ENCODE measurements around the gene CNTNAP2. TPM values are rescaled to one million over a fixed set of nuclear protein-coding genes. Genes with fewer than 3 reads are reported as not detected.
"Not testable (repeated sequence)": the region's sequence is repeated elsewhere in the genome, so short reads cannot be mapped to it uniquely, and the experiment has no call there.

Gene CNTNAP2
- total RNA-seq, 2 donors from 2014 or later, result not detected

DNA sequence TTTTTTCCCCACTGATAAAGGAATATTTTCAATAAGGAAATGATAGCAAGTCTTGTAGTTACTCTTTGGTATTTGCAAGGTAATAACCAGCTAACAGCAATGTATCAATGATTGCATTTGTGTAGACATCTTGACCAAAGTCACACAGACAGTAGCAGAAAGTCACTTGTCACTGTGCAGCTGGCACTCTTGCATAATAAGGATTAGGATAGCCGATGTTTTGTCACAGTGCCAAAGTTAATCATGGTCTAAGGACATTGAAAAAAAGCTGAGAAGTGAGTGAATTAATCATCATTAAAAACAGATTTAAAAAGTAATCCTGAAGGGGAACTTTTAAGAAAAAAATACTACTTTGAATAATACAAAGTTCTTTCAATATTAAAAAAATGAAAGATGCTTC lies 1639.7 kb downstream of the CNTNAP2 start:
- no peaks in the 10 kb centered on the region for H3K4me1 Mint-ChIP-seq (ENCODE audit: low read depth in 2 of 2)
- H3K4me3 Mint-ChIP-seq, result no peak overlapping the region
- H3K27ac Mint-ChIP-seq, result no peak overlapping the region
- H3K36me3 Mint-ChIP-seq, result no peaks in the 10 kb centered on the region
- H3K27me3 Mint-ChIP-seq, result no peaks in the 10 kb centered on the region
- DNase-seq (ENCODE audit: low spot score) (no peak), ATAC-seq (no peak)
- H3K9me3 Mint-ChIP-seq, result peaks cover 3% of the 10 kb centered on the region

- Mint-ChIP-seq H3K4me1 (ENCODE audit: low read depth in 2 of 2) (no peaks in the 10 kb centered on the region), H3K4me3 (no peak overlapping the region), H3K9me3 (peaks cover 8% of the 10 kb centered on the region), H3K36me3 (no peaks in the 10 kb centered on the region), H3K27me3 (no peaks in the 10 kb centered on the region), H3K27ac (no peak overlapping the region)
- no peak for DNase-seq (ENCODE audit: low spot score)
- ATAC-seq, result no peak
Measured at GRCh38 chr7:147759327-147759943, 1642.8 kb downstream of the CNTNAP2 start.

DNA sequence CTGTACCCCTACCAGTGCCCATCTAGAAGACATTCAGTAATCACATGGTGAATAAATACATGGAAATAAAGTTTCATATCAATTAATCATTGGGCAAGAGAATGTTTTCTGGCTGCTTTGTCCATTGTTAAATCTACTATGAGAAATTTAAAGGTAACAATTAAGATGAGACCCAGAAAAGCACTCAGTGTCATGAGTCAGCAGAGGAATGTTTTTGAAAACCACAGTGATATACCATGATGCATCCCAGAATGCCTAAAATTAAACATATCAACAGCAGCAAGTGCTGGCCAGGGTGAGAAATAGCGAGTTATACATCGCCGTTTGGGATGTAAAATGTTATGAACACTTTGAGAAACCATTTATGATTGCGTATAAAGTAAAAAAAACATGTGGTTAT lies 1648.7 kb downstream of the CNTNAP2 start:
- Mint-ChIP-seq H3K4me3 (no peak overlapping the region), H3K4me1 (ENCODE audit: low read depth in 2 of 2) (no peaks in the 10 kb centered on the region), H3K9me3 (peaks cover 6% of the 10 kb centered on the region), H3K36me3 (no peaks in the 10 kb centered on the region), H3K27ac (no peak overlapping the region), H3K27me3 (no peaks in the 10 kb centered on the region)
- DNase-seq (ENCODE audit: low spot score) (no peak), ATAC-seq (no peak)

GRCh38 chr7:147771344-147771743 lies 1654.7 kb downstream of the CNTNAP2 start:
- ATAC-seq (no peak), DNase-seq (ENCODE audit: low spot score) (no peak)
- H3K9me3 Mint-ChIP-seq, result peaks cover 2% of the 10 kb centered on the region
- no peaks in the 10 kb centered on the region for H3K27me3 Mint-ChIP-seq
- H3K4me1 Mint-ChIP-seq (ENCODE audit: low read depth in 2 of 2), result no peaks in the 10 kb centered on the region
- H3K36me3 Mint-ChIP-seq, result no peaks in the 10 kb centered on the region
- H3K27ac Mint-ChIP-seq, result no peak overlapping the region
- no peak overlapping the region for H3K4me3 Mint-ChIP-seq

DNA sequence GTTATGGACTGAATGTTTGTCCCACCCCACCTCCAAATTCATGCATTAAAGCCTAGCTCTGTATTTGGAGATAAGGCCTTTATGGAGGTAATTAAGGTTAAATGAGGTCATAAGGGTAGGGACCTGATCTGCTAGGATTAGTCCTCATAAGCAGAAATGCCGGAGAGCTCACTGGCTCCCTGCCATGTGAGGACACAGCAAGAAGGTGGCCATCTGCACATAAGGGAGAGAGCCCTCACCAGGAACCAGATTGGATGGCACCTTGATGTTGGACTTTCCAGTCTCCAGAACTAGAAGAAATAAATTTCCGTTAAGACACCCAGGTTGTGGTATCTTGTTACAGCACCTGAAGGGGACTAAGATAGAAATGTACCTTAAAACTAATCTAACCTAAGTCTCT lies 1657.9 kb downstream of the CNTNAP2 start:
- Mint-ChIP-seq H3K4me3 (no peak overlapping the region), H3K4me1 (ENCODE audit: low read depth in 2 of 2) (no peaks in the 10 kb centered on the region), H3K27me3 (no peaks in the 10 kb centered on the region), H3K27ac (no peak overlapping the region), H3K9me3 (peaks cover 2% of the 10 kb centered on the region), H3K36me3 (no peaks in the 10 kb centered on the region)
- DNase-seq (ENCODE audit: low spot score) (no peak), ATAC-seq (no peak)

GRCh38 chr7:147775516-147776284 lies 1659.1 kb downstream of the CNTNAP2 start:
- no peaks in the 10 kb centered on the region for H3K27me3 Mint-ChIP-seq
- H3K9me3 Mint-ChIP-seq, result peaks cover 2% of the 10 kb centered on the region
- ATAC-seq (no peak), DNase-seq (ENCODE audit: low spot score) (no peak)
- no peak overlapping the region for H3K27ac Mint-ChIP-seq
- no peak overlapping the region for H3K4me3 Mint-ChIP-seq
- no peaks in the 10 kb centered on the region for H3K36me3 Mint-ChIP-seq
- no peaks in the 10 kb centered on the region for H3K4me1 Mint-ChIP-seq (ENCODE audit: low read depth in 2 of 2)

- DNase-seq (ENCODE audit: low spot score), result no peak
- Mint-ChIP-seq H3K27me3 (no peaks in the 10 kb centered on the region), H3K4me1 (ENCODE audit: low read depth in 2 of 2) (no peaks in the 10 kb centered on the region), H3K27ac (no peak overlapping the region), H3K36me3 (no peaks in the 10 kb centered on the region), H3K4me3 (no peak overlapping the region), H3K9me3 (peaks cover 2% of the 10 kb centered on the region)
- ATAC-seq, result no peak
Measured at GRCh38 chr7:147777309-147777708, 1660.7 kb downstream of the CNTNAP2 start.

GRCh38 chr7:147779949-147780348 lies 1663.3 kb downstream of the CNTNAP2 start:
- ATAC-seq, result no peak
- Mint-ChIP-seq H3K4me3 (no peak overlapping the region), H3K27me3 (no peaks in the 10 kb centered on the region)

GRCh38 chr7:147796581-147796980 lies 1680.0 kb downstream of the CNTNAP2 start:
- ATAC-seq (no peak), DNase-seq (ENCODE audit: low spot score) (no peak)
- H3K4me1 Mint-ChIP-seq (ENCODE audit: low read depth in 2 of 2), result no peaks in the 10 kb centered on the region
- no peaks in the 10 kb centered on the region for H3K27me3 Mint-ChIP-seq
- H3K27ac Mint-ChIP-seq, result no peak overlapping the region
- peaks cover 8% of the 10 kb centered on the region for H3K9me3 Mint-ChIP-seq
- H3K36me3 Mint-ChIP-seq, result no peaks in the 10 kb centered on the region
- no peak overlapping the region for H3K4me3 Mint-ChIP-seq

More at GRCh38 chr7:147779949-147780348, 1663.3 kb downstream of the CNTNAP2 start:
- DNase-seq (ENCODE audit: low spot score), result no peak
- H3K4me1 Mint-ChIP-seq (ENCODE audit: low read depth in 2 of 2), result no peaks in the 10 kb centered on the region
- no peaks in the 10 kb centered on the region for H3K36me3 Mint-ChIP-seq
- H3K9me3 Mint-ChIP-seq, result no peaks in the 10 kb centered on the region
- no peak overlapping the region for H3K27ac Mint-ChIP-seq

DNA sequence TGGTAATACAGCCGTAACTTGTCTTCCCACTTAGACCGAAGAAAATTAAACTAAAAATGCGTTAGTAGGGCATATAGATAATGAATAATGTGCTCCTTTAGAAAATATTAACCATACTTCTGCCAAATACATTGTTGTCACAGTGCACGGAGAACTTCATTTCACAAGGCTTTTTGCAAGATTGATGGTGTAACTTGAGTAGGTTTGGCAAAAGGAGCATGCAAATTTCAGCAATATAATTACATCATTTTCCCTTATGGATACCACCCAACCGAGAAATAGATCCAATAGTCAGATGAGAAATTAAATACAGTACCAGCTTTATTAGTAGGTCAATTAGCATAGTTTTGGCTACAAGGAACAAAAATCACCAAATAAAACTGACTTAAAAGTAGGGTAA lies 1681.4 kb downstream of the CNTNAP2 start:
- H3K27ac Mint-ChIP-seq, result no peak overlapping the region
- ATAC-seq (no peak), DNase-seq (ENCODE audit: low spot score) (no peak)
- no peaks in the 10 kb centered on the region for H3K36me3 Mint-ChIP-seq
- H3K9me3 Mint-ChIP-seq, result peaks cover 8% of the 10 kb centered on the region
- no peaks in the 10 kb centered on the region for H3K4me1 Mint-ChIP-seq (ENCODE audit: low read depth in 2 of 2)
- H3K27me3 Mint-ChIP-seq, result no peaks in the 10 kb centered on the region
- no peak overlapping the region for H3K4me3 Mint-ChIP-seq

DNA sequence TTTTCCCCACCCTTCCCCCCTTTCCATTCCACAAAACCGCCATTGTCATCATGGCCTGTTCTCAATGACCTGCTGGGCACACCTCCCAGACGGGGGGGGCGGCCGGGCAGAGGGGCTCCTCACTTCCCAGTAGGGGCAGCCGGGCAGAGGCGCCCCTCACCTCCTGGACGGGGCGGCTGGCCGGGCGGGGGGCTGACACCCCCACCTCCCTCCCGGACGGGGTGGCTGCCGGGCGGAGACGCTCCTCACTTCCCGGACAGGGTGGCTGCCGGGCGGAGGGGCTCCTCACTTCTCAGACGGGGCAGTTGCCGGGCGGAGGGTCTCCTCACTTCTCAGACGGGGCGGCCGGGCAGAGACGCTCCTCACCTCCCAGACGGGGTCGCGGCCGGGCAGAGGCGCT lies 1685.2 kb downstream of the CNTNAP2 start:
- peaks cover 14% of the 10 kb centered on the region for H3K9me3 Mint-ChIP-seq
- not testable (repeated sequence) for ATAC-seq

DNA sequence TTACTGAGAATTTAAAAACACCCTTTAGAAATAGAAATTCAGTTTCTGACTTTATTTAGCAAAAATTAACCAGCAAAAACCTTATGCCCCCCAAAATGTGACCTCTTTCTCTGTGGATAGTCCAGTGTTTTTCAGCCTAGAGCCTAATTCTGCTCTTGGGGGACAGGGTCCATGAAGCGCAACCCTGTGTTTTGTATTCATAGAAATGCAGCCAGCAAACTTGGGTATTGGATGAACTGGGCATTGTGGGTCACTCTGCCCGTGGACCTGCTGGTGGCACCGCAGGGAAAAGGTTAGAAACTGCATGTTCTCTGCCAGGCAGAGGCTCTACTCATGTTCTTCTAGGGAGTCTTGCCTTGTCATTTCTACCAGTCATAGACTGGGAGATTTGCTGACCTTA lies 1686.5 kb downstream of the CNTNAP2 start:
- no peaks in the 10 kb centered on the region for H3K36me3 Mint-ChIP-seq
- no peak overlapping the region for H3K27ac Mint-ChIP-seq
- no peak overlapping the region for H3K4me3 Mint-ChIP-seq
- ATAC-seq (no peak), DNase-seq (ENCODE audit: low spot score) (no peak)
- no peaks in the 10 kb centered on the region for H3K27me3 Mint-ChIP-seq
- H3K4me1 Mint-ChIP-seq (ENCODE audit: low read depth in 2 of 2), result no peaks in the 10 kb centered on the region
- peaks cover 17% of the 10 kb centered on the region for H3K9me3 Mint-ChIP-seq

More for the DNA sequence above, 1685.2 kb downstream of the CNTNAP2 start:
- H3K27ac Mint-ChIP-seq; H3K4me3 Mint-ChIP-seq; H3K4me1 Mint-ChIP-seq (ENCODE audit: low read depth in 2 of 2); H3K36me3 Mint-ChIP-seq; H3K27me3 Mint-ChIP-seq; DNase-seq (ENCODE audit: low spot score): not testable (repeated sequence)

DNA sequence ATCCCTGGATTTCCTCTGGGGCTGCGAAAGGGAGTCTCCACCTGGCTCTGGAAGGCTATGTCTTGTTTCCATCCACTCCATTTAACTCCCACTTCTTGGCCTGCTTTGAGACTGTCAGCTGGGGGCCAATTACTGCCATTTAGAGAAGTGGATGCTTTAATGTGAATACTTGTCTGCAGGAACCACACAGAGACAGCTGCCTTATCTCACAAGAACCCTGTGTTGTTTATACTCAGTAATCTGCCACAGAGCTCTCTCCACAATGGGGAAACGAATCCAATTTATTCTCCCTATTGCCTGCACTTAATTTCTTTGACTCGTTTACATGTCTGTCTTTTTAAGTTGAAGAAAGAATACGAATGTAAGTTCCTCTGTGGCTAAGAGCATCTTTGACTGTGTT lies 1687.0 kb downstream of the CNTNAP2 start:
- no peaks in the 10 kb centered on the region for H3K36me3 Mint-ChIP-seq
- H3K27ac Mint-ChIP-seq, result no peak overlapping the region
- peaks cover 19% of the 10 kb centered on the region for H3K9me3 Mint-ChIP-seq
- no peaks in the 10 kb centered on the region for H3K4me1 Mint-ChIP-seq (ENCODE audit: low read depth in 2 of 2)
- no peak for DNase-seq (ENCODE audit: low spot score)
- H3K4me3 Mint-ChIP-seq, result no peak overlapping the region
- no peaks in the 10 kb centered on the region for H3K27me3 Mint-ChIP-seq
- no peak for ATAC-seq

DNA sequence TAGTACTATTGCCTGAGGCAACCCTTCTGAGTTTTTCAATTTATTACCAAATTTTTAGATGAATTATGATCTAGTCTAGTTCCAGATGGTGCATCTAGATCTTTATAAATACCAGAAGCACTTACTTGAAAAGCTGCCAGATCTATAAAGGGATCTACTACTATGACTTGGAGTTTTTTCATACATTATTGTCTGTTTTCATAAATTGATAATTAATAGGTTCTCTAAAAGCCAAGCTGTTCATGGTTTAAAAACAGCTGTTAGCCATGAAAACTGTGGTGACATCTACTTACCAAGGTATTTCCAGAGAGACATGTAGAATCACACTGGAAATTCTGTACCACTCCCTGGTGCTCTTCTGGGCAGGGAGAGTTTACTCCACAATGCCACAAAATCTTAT lies 1687.4 kb downstream of the CNTNAP2 start:
- DNase-seq (ENCODE audit: low spot score) (no peak), ATAC-seq (no peak)
- Mint-ChIP-seq H3K9me3 (peaks cover 15% of the 10 kb centered on the region), H3K27ac (no peak overlapping the region), H3K36me3 (no peaks in the 10 kb centered on the region), H3K27me3 (no peaks in the 10 kb centered on the region), H3K4me3 (no peak overlapping the region), H3K4me1 (ENCODE audit: low read depth in 2 of 2) (no peaks in the 10 kb centered on the region)
